Measurements from ENCODE around the gene HEPACAM2. TPM values are rescaled to one million over a fixed set of nuclear protein-coding genes. Genes with fewer than 3 reads are reported as not detected.

Gene HEPACAM2
- total and polyA plus RNA-seq, 2 experiments from 2014 or later, result not detected

DNA sequence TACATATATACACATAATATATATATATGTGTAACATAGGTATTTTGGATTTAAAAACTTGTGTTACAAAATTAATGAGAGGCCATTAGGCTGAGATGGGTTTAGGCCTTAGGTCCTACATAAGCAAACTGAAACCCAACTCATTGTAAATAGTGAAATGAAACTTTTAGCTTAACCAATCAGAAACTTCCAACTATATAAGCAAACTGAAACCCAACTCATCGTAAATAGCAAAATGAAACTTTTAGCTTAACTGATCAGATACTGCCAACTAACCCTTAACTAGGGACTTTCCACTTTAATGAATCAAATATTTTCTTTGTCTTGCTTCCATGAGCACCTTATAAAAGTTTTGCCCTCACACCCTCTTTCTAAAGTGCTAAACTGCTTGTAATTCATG is 60.8 kb downstream of the HEPACAM2 start:
- TF ChIP-seq EZH2phosphoT487 (IDR thresholded peaks at IDR 0.05; ENCODE audit: insufficient read depth, low read depth) (no peak), EZH2 (IDR thresholded peaks at IDR 0.05; ENCODE audit: insufficient read depth, poor library complexity, severe bottlenecking) (no peak)
- H3K4me2 ChIP-seq (ENCODE audit: unreplicated experiment), result peak overlapping the region; percentile 17

DNA sequence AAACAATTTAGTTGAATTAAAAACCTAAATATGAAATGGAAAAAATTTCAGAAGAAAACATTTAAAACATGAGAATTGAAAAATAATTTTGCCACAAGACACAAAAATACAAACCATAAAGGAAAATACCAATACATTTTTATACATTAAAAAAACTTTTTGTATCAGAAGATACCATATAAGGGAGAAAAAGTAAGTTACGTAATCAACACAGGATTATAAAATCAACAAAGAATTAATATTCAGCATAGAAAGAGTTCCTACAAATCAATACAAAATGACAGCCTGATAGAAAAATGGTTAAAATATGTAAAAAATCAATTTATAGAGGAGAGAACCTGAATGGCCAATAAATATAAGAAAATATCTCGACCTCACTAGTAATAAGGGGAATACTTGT is 61.5 kb downstream of the HEPACAM2 start:
- H3K4me3 ChIP-seq, result no peak overlapping the region
- no peaks in the 10 kb centered on the region for H3K27me3 ChIP-seq (replicated peaks; ENCODE audit: insufficient read depth)
- no peak for DNase-seq
- H3K9me3 ChIP-seq (ENCODE audit: low read depth), result no peaks in the 10 kb centered on the region
- H3K4me1 ChIP-seq (ENCODE audit: insufficient read depth), result no peaks in the 10 kb centered on the region
- no peak overlapping the region for H3K9ac ChIP-seq
- no peaks in the 10 kb centered on the region for H3K9me2 ChIP-seq (ENCODE audit: insufficient read depth)
- no peaks in the 10 kb centered on the region for H4K20me1 ChIP-seq (ENCODE audit: insufficient read depth)
- H2AFZ ChIP-seq, result no peak overlapping the region
- no peak for TF ChIP-seq EZH2 (IDR thresholded peaks at IDR 0.05; ENCODE audit: insufficient read depth, poor library complexity, severe bottlenecking)
- no peak for TF ChIP-seq EZH2phosphoT487 (IDR thresholded peaks at IDR 0.05; ENCODE audit: insufficient read depth, low read depth)
- in situ Hi-C loops (cut with MboI), result no loop called here
- H3F3A ChIP-seq (ENCODE audit: insufficient read depth), result no peaks in the 10 kb centered on the region
- no peaks in the 10 kb centered on the region for H3K36me3 ChIP-seq (ENCODE audit: low read depth)
- H3K79me2 ChIP-seq (ENCODE audit: insufficient read depth), result no peaks in the 10 kb centered on the region
- no peak overlapping the region for H3K27ac ChIP-seq
- H3K4me2 ChIP-seq (ENCODE audit: unreplicated experiment), result no peak overlapping the region
- WGBS, 2 experiments (ENCODE audit: low coverage in 1 of 2, low lambda C conversion rate in 2 of 2, missing lambda C conversion rate in 2 of 2), result 65 to 73% methylated on average over 2 of the region's 2 CpGs

More for the DNA sequence above, 60.8 kb downstream of the HEPACAM2 start:
- Histone ChIP-seq H3K27ac (no peak overlapping the region), H4K20me1 (ENCODE audit: insufficient read depth) (no peaks in the 10 kb centered on the region), H3K4me3 (0 out of 2 replicates have a peak overlapping the region, but pooled peaks have one; percentile 3), H3K4me1 (ENCODE audit: insufficient read depth) (no peaks in the 10 kb centered on the region), H3K9me2 (ENCODE audit: insufficient read depth) (no peaks in the 10 kb centered on the region), H3K36me3 (ENCODE audit: low read depth) (no peaks in the 10 kb centered on the region), H3K27me3 (replicated peaks; ENCODE audit: insufficient read depth) (no peaks in the 10 kb centered on the region), H3K9ac (no peak overlapping the region), H3K9me3 (ENCODE audit: low read depth) (no peaks in the 10 kb centered on the region), H2AFZ (peak overlapping the region; percentile 65), H3K79me2 (ENCODE audit: insufficient read depth) (no peaks in the 10 kb centered on the region), H3F3A (ENCODE audit: insufficient read depth) (no peaks in the 10 kb centered on the region)
- no peak for DNase-seq
- 57 to 59% methylated on average over 1 of the region's 1 CpG for WGBS, 2 experiments (ENCODE audit: low coverage in 1 of 2, low lambda C conversion rate in 2 of 2, missing lambda C conversion rate in 2 of 2)
- in situ Hi-C loops (cut with MboI), result no loop called here

GRCh38 chr7:93161181-93161762 is 65.0 kb downstream of the HEPACAM2 start:
- no peak overlapping the region for H3K9ac ChIP-seq
- DNase-seq, result no peak

GRCh38 chr7:93160410-93160809 is 65.9 kb downstream of the HEPACAM2 start:
- 25 to 29% methylated on average over 1 of the region's 1 CpG for WGBS, 2 experiments (ENCODE audit: low coverage in 1 of 2, low lambda C conversion rate in 2 of 2, missing lambda C conversion rate in 2 of 2)
- TF ChIP-seq EZH2phosphoT487 (IDR thresholded peaks at IDR 0.05; ENCODE audit: insufficient read depth, low read depth) (no peak), EZH2 (IDR thresholded peaks at IDR 0.05; ENCODE audit: insufficient read depth, poor library complexity, severe bottlenecking) (no peak)
- Histone ChIP-seq H3K9me2 (ENCODE audit: insufficient read depth) (no peaks in the 10 kb centered on the region), H3K4me3 (no peak overlapping the region), H3K9ac (no peak overlapping the region), H3K4me2 (ENCODE audit: unreplicated experiment) (no peak overlapping the region), H3K36me3 (ENCODE audit: low read depth) (no peaks in the 10 kb centered on the region), H3K27ac (no peak overlapping the region), H4K20me1 (ENCODE audit: insufficient read depth) (no peaks in the 10 kb centered on the region), H2AFZ (no peak overlapping the region), H3K27me3 (replicated peaks; ENCODE audit: insufficient read depth) (no peaks in the 10 kb centered on the region), H3K79me2 (ENCODE audit: insufficient read depth) (no peaks in the 10 kb centered on the region), H3K4me1 (ENCODE audit: insufficient read depth) (no peaks in the 10 kb centered on the region), H3K9me3 (ENCODE audit: low read depth) (no peaks in the 10 kb centered on the region), H3F3A (ENCODE audit: insufficient read depth) (no peaks in the 10 kb centered on the region)
- DNase-seq, result no peak
- in situ Hi-C loops (cut with MboI), result no loop called here

More at GRCh38 chr7:93161181-93161762, 65.0 kb downstream of the HEPACAM2 start:
- Histone ChIP-seq H3F3A (ENCODE audit: insufficient read depth) (no peaks in the 10 kb centered on the region), H3K27ac (no peak overlapping the region), H3K36me3 (ENCODE audit: low read depth) (no peaks in the 10 kb centered on the region), H3K9me2 (ENCODE audit: insufficient read depth) (no peaks in the 10 kb centered on the region), H3K9me3 (ENCODE audit: low read depth) (no peaks in the 10 kb centered on the region), H2AFZ (no peak overlapping the region), H3K4me2 (ENCODE audit: unreplicated experiment) (no peak overlapping the region), H3K4me1 (ENCODE audit: insufficient read depth) (no peaks in the 10 kb centered on the region), H4K20me1 (ENCODE audit: insufficient read depth) (no peaks in the 10 kb centered on the region), H3K79me2 (ENCODE audit: insufficient read depth) (no peaks in the 10 kb centered on the region), H3K27me3 (replicated peaks; ENCODE audit: insufficient read depth) (no peaks in the 10 kb centered on the region), H3K4me3 (no peak overlapping the region)
- 56 to 63% methylated on average over 3 of the region's 3 CpGs for WGBS, 2 experiments (ENCODE audit: low coverage in 1 of 2, low lambda C conversion rate in 2 of 2, missing lambda C conversion rate in 2 of 2)
- in situ Hi-C loops (cut with MboI), result no loop called here
- no peak for TF ChIP-seq EZH2 (IDR thresholded peaks at IDR 0.05; ENCODE audit: insufficient read depth, poor library complexity, severe bottlenecking)
- TF ChIP-seq EZH2phosphoT487 (IDR thresholded peaks at IDR 0.05; ENCODE audit: insufficient read depth, low read depth), result no peak

Data from GM23248 (cell line).